ENCODE measurements around the gene OSGIN1. TPM values are rescaled to one million over a fixed set of nuclear protein-coding genes. Genes with fewer than 3 reads are reported as not detected.

The OSGIN1 gene
- total RNA-seq, 1 donor from 2014 or later, result 1.4 TPM

DNA sequence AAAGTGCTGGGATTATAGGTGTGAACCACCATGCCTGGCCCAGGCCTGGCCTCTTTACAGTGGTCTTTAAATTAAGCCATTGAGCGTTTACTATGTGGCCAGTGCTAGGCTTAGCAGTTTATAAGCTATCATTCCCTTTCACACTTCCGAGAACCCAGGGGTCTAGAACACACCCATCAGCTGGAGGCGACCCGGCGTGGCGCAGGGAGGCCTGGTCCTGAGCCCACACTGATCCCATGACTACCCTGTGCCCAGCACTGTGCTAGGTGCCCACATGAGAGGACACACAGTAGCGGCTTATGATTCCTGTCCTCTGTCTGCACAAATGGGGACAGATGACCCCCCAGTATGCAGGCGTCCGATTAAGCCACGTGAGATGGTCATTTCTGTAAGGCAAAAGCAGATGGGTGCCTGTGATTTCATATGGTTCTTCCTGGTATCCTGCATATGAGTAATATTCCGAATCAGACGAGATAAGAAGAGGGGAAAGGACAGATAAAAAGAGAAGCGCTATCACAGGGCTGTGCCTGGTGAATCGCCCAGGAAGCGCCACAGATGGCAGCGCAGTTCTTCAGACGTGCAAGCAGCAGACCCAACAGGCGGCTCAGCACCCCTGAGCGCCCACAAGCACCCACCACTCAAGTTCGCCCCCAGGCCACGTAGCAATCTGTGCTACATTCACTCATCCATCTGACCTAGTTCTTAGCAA lies 5.3 kb downstream of the OSGIN1 start:
- DNase-seq (ENCODE audit: low read depth), result no peak

DNA sequence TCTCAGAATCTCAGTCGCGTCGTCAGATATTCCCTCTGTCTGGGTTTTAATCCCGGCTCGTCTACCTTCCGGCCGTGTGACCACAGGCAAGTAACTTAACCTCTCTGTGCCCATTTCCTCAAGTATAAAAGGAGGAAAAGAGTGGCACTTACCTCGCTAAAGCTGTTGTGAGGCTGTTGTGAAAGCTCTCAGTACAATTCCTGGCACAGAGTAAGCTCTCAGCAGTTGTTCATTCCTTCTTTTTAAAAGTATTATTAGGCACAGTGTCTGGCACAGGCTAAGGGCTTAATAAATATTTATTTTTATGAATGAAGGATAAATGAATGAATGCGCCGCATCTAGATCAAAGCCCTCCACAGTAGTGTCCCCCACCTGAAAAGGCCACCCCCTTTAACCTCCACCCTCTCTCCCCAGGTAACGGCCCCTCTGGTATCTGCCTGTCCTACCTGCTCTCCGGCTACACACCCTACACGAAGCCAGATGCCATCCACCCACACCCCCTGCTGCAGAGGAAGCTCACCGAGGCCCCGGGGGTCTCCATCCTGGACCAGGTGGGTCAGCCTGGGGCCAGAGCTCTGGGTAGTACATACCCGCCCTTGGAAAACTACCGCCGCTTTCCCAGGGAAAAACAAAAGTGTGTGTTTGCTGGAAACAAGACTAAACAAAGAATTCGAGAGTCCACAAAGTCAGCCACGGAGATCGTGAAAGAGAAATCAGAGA lies 6.0 kb downstream of the OSGIN1 start:
- DNase-seq (ENCODE audit: low read depth), result no peak

DNA sequence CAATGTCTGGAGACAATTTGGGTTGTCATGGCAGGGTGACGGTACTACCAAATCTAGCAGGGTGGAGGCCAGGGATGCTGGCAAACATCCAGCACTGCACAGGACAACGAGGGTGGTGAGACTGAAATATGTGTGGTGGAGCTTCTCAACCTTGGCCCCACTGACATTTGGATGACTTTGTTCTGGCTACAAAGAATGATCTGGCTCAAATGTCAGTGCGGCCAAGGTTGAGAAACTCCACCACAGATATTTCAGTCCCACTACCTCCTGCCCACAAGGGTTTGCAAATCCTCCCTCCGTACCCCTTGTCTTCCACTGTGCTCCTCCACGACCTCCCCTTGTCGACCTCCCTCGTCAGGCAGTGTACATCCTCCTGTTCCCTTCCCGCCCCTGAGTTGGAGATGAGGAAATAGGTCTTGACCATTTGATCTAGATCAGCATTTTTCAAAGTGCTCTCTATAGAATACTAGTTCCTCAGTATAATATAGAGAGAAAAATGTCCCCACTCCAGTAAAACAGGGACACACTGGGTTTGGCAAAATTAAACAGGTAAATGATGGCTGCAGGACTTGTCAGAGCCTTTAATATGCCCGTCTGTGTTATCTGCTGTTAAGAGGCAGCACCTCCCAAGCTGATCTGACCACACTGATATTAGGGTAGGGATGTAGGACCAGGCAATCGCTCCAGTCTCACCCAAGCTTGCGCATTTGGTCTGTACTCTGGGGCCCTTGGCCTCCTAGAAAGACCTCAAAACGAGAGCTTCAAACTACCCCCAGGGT lies 6.8 kb downstream of the OSGIN1 start:
- DNase-seq (ENCODE audit: low read depth), result no peak

DNA sequence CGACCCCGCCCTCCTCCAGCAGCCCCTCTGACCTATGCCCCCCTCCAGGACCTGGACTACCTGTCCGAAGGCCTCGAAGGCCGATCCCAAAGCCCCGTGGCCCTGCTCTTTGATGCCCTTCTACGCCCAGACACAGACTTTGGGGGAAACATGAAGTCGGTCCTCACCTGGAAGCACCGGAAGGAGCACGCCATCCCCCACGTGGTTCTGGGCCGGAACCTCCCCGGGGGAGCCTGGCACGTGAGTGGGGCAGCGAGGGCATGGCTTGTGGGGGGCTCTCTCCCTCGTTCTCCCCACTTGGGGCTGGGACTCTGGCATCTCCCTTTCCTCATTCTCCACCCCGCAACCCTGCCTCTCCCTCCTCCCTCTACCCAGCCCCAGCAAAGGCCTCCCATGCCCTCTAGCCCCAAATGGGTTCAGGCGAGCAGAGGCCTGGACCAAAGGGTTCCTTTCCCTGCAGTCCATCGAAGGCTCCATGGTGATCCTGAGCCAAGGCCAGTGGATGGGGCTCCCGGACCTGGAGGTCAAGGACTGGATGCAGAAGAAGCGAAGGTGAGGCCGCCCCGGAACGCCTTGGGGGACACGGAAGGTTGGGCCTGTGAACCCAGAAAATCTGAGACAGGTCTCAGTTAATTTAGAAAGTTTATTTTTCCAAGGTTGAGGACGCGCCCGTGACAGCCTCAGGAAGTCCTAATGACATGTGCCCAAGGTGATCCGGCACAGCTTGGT lies 7.6 kb downstream of the OSGIN1 start:
- no peak for DNase-seq (ENCODE audit: low read depth)

DNA sequence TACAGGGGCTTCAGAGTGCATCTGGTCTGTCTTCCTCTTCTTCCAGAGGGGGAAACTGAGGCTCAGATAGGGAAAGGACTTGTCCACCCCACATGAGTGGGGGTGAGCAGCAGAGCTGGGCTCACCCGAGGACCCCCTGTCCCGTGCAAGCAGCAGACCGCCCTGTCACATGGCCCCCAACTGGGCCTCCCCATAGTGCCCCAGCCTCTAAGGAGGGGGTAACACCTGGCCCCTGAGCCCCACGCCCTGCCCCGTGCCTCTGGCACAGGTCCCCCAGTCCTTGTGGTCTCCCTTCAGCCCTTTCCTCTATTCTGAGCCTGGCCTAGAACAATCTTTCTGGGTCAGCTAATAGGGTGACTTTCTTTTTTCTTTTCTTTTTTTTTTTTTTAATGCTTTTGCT lies 8.6 kb downstream of the OSGIN1 start:
- DNase-seq (ENCODE audit: low read depth), result no peak

DNA sequence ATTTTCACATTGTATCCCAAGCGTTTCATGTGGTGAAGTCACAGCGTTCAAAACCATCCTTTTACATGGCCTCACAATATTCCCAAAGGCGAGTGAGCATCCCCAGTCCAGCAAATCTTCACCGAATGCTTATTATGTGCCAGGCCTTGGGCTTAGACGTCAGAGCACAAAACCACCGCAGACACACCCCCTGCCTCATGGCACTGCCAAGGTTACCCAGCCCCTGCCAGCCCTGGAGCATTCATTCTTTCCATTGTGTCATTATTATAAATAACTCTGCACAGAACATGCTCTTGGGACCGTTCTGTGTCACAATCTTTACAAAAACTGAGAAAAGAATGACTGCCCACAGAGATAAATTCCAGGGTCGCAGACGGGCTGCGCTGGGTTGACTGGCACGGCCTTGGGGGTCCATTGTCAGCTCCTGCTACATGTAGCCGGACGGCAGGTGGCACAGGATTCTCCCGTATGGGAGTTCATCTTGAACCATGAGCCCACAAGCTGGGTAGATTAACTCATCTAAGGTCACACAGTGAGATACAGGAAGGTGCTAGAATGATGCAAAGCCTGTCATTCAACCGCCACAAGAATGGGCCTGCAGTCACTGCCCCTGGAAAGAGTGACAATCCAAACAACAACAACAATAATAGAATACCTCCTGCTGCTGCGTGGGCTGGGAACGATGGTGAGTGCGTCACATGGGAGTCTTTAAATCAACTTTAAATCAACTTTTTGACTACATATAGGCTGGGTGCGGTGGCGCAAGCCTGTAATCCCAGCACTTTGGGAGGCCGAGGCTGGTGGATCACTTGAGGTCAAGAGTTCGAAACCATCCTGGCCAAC lies 10.5 kb downstream of the OSGIN1 start:
- DNase-seq (ENCODE audit: low read depth), result no peak

DNA sequence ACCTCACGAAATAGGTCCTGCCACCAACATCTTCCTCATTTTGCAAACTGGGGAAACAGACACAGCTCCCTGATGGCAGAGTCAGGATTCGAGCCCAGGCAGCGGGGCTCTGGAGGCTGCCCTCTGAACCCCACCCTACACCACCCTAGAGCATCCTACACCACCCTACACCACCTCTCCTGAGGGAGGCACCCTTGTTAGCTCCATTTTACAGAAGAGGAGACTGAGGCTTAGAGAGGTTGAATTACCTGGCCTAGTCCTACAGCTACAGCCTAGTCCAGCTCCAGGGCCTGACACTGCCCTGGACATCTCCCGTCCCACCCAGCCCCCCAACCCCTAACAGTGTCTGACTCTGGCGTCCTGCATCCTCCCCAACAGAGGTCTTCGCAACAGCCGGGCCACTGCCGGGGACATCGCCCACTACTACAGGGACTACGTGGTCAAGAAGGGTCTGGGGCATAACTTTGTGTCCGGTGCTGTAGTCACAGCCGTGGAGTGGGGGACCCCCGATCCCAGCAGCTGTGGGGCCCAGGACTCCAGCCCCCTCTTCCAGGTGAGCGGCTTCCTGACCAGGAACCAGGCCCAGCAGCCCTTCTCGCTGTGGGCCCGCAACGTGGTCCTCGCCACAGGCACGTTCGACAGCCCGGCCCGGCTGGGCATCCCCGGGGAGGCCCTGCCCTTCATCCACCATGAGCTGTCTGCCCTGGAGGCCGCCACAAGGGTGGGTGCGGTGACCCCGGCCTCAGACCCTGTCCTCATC lies 11.8 kb downstream of the OSGIN1 start:
- DNase-seq (ENCODE audit: low read depth), result no peak

DNA sequence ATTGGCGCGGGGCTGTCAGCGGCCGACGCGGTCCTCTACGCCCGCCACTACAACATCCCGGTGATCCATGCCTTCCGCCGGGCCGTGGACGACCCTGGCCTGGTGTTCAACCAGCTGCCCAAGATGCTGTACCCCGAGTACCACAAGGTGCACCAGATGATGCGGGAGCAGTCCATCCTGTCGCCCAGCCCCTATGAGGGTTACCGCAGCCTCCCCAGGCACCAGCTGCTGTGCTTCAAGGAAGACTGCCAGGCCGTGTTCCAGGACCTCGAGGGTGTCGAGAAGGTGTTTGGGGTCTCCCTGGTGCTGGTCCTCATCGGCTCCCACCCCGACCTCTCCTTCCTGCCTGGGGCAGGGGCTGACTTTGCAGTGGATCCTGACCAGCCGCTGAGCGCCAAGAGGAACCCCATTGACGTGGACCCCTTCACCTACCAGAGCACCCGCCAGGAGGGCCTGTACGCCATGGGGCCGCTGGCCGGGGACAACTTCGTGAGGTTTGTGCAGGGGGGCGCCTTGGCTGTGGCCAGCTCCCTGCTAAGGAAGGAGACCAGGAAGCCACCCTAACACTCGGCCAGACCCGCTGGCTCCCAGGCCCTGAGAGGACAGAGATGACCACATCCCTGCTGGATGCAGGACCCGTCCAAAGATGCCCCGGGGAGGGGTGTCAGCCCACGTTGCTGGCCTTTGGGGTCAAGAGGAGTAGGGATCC lies 12.6 kb downstream of the OSGIN1 start:
- no peak for DNase-seq (ENCODE audit: low read depth)

DNA sequence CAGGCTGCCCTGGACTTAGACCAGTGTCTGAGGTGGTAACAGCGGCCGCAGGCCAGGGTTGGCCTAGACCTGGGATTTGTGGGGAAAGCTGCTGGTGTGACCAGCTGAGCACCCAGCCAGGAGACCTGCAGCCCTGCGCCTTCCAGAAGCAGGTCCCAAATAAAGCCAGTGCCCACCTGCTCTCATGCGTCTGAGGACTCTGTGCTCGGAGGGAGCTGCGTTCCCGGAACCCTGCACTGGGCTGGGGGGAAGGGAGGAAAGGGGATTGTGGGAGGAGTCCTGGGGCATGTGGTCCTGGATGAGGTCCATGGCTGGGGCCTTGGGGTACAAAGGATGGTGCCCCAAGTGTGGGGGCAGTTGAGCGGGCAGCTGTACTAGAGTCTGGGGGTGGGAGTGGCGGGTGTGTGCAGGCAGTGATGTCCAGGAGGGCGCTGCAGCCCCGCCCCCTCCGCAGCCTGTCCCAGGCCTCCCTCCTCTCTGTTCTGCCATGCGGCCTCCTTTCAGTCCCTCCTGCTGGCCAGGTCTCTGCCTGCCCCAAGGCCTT lies 13.2 kb downstream of the OSGIN1 start:
- no peak for DNase-seq (ENCODE audit: low read depth)

DNA sequence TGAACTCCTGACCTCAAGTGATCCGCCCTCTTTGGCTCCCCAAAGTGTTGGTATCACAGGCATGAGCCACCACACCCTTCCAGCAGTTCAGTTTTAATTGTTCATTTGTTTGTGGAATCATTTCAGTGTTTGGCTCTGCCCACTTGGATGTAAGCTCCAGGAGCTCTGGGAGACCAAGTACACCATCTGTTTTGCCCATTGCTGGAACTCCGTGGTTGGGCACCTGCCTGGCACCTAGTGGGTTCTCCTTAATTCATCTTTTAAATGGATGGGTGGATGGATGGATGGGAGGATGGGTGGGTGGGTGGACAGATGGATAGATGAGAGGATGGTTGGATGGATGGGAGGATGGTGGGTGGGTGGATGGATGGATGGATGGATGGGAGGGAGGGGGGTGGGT lies 14.1 kb downstream of the OSGIN1 start:
- no peak for DNase-seq (ENCODE audit: low read depth)

DNA sequence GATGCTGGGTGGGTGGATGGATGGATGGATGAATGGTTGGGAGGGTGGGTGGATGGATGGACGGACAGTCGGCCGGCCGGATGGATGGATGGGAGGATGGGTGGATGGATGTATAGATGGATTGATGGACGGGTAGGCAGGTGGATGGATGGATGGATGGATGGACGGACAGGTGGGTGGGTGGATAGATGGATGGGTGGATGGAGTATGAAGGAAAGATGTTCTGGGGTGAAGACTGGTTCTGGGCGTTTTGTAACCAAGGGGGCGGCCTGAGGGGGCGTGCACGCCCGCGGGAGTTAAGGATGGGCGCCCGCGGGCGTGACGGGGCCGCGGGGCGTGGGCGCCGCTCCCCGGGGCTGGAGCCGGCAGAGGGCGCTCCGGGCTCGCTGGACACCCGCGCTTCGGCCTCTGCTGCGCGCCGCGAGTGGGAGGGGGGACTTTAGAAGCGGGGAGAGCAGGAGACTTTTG lies 14.8 kb downstream of the OSGIN1 start, which contains the start of gene NECAB2:
NECAB2 (plus strand) TSS at position 407 of the 468 bp plus-strand sequence. CDS start 405 bp downstream, outside the sequence.
- no peak for DNase-seq (ENCODE audit: low read depth)

DNA sequence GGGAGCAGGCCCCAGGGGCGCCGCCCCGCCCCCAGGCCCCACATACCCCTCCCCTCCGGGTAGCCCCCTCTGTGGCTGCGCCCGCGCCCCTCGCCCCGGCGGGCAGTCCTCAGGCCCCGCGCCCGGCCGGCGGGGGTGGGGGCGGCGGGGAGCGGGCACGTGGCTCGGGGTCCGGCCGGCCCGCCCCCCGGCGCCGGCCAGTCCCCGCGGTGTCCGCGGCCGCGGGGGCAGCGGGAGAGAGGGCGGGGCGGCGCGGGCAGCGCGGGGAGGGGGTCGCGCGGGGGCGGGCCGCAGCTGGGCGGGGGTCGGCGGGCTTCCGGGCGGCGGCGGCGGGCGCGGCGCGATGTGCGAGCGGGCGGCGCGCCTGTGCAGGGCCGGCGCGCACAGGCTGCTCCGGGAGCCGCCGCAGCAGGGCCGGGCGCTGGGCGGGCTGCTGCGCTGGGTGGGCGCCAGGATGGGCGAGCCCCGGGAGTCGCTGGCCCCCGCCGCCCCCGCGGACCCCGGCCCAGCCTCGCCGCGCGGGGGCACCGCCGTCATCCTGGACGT lies 15.3 kb downstream of the OSGIN1 start:
- DNase-seq (ENCODE audit: low read depth), result no peak

DNA sequence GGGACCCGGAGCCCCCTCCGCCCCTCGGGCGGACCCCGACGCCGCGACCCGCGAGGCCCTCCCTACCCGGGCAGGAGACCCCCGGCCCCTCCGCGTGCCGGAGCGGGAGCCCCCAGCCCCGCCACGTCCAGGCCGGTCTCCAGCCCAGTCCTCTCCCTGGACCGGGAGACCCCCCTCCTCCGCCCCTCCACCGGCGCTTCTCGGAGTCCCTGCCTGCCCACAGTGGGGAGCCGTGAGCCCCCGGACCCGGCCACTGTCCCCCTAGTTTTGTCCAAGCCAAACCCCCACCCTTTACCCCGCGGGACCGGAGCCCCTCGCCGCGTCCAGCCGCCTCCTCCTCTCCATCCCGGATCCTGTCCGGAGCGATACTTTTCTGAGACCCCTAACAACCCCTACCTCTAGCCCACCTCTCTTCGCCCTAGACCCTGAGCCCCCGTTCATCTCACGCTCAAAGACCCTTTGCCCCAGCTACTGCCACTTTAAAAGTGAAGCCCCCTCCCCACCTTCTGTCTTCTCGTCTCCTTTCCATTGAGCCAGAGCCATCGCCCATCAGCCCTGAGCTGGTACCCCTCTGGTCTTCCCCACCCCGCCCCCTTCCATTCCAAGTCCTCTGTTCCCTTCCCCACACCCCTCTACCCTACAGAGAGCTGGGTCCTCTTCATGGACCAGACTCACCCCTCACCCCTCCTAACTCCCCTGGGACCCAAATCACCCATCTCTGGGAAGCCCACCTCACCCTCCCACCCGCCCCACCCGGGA lies 16.0 kb downstream of the OSGIN1 start:
- no peak for DNase-seq (ENCODE audit: low read depth)

DNA sequence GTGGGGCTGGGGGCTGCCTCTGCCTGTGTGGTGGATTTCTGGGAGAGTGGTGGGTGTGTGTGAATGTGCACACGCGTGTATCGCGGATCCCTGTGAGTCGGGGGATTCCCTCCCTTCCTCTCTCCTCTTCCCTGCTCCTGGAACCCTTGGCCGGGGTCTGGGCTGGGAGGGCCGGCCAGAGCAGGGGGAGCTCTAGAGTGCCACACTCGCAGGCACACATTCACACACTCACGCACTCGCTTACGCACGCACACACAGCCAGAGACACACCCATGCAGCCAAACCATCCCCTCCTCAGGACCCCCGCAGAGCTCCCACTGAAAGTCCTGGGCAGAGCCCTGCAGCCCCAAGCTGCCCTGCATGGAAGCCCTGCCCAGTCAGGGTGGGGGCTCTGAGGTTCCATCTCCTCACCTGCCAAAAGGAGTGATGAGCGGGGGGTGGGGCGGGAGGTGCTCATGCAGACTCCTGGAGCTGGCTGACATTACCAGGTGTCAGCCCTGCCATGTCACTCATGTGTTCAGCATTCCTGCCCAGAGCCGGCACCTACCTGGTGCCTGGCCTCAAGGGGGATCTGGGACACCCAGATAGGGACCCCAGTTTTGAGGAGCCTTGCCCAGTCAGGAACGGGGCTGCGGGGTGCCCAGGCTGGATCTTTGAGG lies 16.9 kb downstream of the OSGIN1 start:
- DNase-seq (ENCODE audit: low read depth), result no peak

DNA sequence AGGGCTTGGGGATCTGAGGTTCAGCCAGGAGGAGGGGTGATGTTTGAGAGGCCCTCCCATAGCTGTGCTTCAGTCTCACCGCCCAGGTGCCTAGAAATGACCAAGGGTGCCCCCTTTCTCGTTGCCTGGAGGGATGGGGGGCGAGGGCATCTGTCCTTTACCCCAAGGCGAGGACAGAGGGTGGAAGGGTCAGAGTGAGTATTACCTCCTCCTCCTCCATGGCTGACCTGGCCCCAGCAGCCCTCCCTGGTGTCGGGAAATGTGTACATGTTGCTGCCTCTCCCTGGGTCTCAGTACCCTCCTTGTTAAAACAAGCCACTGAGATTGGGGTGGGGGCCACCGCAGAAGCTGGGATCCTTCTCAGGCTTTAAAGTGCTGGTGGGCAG lies 17.4 kb downstream of the OSGIN1 start:
- DNase-seq (ENCODE audit: low read depth), result no peak

DNA sequence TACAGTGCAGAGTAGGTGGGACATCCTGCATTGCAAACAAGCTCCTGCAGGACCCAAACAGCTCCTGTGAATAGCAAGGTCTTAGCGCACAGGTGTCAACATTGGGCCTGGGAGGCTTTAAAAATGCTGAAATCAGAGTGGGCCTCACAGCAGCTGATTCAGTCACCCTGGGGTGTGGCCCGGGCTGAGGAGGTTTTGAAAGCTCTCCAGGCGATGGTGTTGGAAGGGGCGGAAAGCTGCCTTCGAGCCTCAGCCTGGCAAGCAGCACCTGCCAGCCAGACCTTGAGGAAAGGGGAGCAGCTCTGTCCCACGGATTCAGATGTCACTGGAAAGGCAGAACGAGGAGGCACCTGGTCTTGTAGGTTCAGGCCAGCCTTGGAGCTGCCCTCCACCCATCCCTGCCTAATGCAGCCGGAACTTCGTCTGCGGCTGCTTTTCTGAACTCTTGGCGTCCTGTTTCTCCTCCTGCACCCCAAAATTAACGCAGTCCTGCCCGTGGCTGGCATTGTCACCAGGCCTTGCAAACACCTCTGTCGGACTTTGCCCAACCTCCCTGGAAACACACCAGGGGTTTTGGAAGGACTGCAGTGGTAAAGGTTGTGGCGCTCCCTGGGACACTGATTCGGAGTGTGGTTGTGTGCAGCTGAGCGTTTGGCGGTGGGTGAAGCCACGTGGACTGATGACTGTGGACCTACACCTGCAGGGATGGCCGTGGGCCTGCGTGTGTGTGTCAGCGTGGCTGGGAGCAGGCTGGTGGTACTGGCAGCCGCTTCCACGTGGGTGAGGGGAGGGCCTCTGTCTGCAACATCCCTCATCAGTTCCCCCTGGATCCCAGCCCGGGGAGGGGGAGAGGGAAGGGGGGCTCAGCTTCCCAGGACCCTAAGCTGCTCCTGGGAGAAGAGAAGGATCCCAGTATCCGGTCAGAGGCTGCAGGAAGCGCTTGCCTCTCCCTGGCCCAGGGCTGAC lies 18.4 kb downstream of the OSGIN1 start:
- DNase-seq (ENCODE audit: low read depth), result no peak

All from renal cortical epithelial cell (primary cell).